GM12878 (cell line): ENCODE data around the gene RHEX. TPM values are rescaled to one million over a fixed set of nuclear protein-coding genes. Genes with fewer than 3 reads are reported as not detected.
A peak's percentile ranks its signal among the peaks of the same experiment; 100 is the strongest.

Experiments used
- ATAC-seq: fragments of 200-7000 bp; cut with Tn5 transposase; 3 replicates; pipeline ENCODE4 v1.9.1; 2020; ENCODE audit warnings: mild to moderate bottlenecking, moderate library complexity
- BruUV-seq: library from RNA; stranded (reverse); fragments of 400-500 nt; replicated peaks from 2 replicates; lab custom pipeline; 2021; lab: Mats Ljungman, UMichigan
- CTCF ChIA-PET: fragments of 300-600 bp; sonication (Branson Sonifier 250); formaldehyde crosslinking; extraction: SDS; loops from one replicate; lab custom pipeline; 2021; ENCODE audit warnings: inconsistent platforms; lab: Yijun Ruan, JAX
- POLR2A ChIA-PET: fragments of 350-600 bp; formaldehyde crosslinking; extraction: SDS; loops from one replicate; lab custom pipeline; 2021; ENCODE audit warnings: inconsistent platforms; lab: Charles Lee
- RAD21 ChIA-PET: fragments of 300-600 bp; sonication (Branson Sonifier 250); formaldehyde crosslinking; loops from one replicate; lab custom pipeline; 2023; ENCODE audit warnings: antibody characterized with exemption; ENCODE audit not compliant: unreplicated experiment; lab: Charles Lee
- SMC1A ChIA-PET: fragments of 300-600 bp; sonication (Branson Sonifier 250); formaldehyde crosslinking; loops from one replicate; lab custom pipeline; 2023; ENCODE audit not compliant: unreplicated experiment, uncharacterized antibody; lab: Charles Lee
- DNase-seq: peaks from one replicate; pipeline ENCODE4 v3.0.0-alpha.2; 2011; ENCODE audit warnings: low read depth, low spot score
- FAIRE-seq: peaks from 3 replicates; lab custom pipeline; 2011; peaks lifted over from hg19 to GRCh38; lab: Jason Lieb, UNC
- H2AFZ ChIP-seq: 2 replicates; pipeline ENCODE4 v1.6.0; 2011; ENCODE audit warnings: low read depth, low read length, control low read depth; ENCODE audit not compliant: control insufficient read depth
- H3K27ac ChIP-seq: 2 replicates; pipeline ENCODE4 v1.5.1; 2011; ENCODE audit warnings: control low read depth; ENCODE audit not compliant: control insufficient read depth, insufficient read depth
- H3K27me3 ChIP-seq, 2 experiments: replicated peaks in 1 of 2; 2 replicates each; pipeline versions ENCODE4 v1.6.0 to v1.6.1; 2011; ENCODE audit warnings: low read length in 1 of 2; ENCODE audit not compliant: control insufficient read depth in 2 of 2, insufficient read depth in 2 of 2
- H3K36me3 ChIP-seq, 2 experiments: 2 replicates each; pipeline ENCODE4 v1.5.1; 2011; ENCODE audit warnings: low read length in 1 of 2; ENCODE audit not compliant: control insufficient read depth in 2 of 2, insufficient read depth in 2 of 2
- H3K4me1 ChIP-seq: 2 replicates; pipeline ENCODE4 v1.6.1; 2011; ENCODE audit warnings: mild to moderate bottlenecking, low read length, moderate library complexity, mixed read lengths; ENCODE audit not compliant: control insufficient read depth, insufficient read depth
- H3K4me2 ChIP-seq: 2 replicates; pipeline ENCODE4 v1.6.0; 2011; ENCODE audit warnings: control low read depth; ENCODE audit not compliant: control insufficient read depth, insufficient read depth
- H3K4me3 ChIP-seq: fragments of 200-600 bp; sonication (generic); 2 replicates; pipeline ENCODE4 v1.5.1; 2016
- H3K79me2 ChIP-seq: 2 replicates; pipeline ENCODE4 v1.6.0; 2011; ENCODE audit warnings: low read length; ENCODE audit not compliant: control insufficient read depth, insufficient read depth
- H3K9ac ChIP-seq: 2 replicates; pipeline ENCODE4 v1.8.0; 2011; ENCODE audit warnings: low read length, control low read depth, mixed read lengths; ENCODE audit not compliant: control insufficient read depth, insufficient read depth
- H3K9me3 ChIP-seq: replicated peaks from 3 replicates; pipeline ENCODE4 v1.5.1; 2011; ENCODE audit warnings: mild to moderate bottlenecking, low read length; ENCODE audit not compliant: control insufficient read depth, insufficient read depth
- H4K20me1 ChIP-seq: 2 replicates; pipeline ENCODE4 v1.6.0; 2011; ENCODE audit not compliant: control insufficient read depth, insufficient read depth
- IKZF1 ChIP-seq: fragments of 450-650 bp; conservative IDR thresholded peaks from 2 replicates; pipeline ENCODE4 v1.6.1; 2017; ENCODE audit warnings: antibody characterized with exemption, mild to moderate bottlenecking
- NR2C1 ChIP-seq: fragments of 450-650 bp; IDR thresholded peaks from 2 replicates; pipeline ENCODE4 v1.6.1; 2017; ENCODE audit warnings: antibody characterized with exemption, mild to moderate bottlenecking, moderate library complexity
- POLR2A ChIP-seq: IDR thresholded peaks from 2 replicates; pipeline ENCODE4 v1.6.1; 2011; ENCODE audit warnings: low read depth, mild to moderate bottlenecking, low read length
- SIX5 ChIP-seq: IDR thresholded peaks from 2 replicates; pipeline ENCODE4 v1.6.1; 2011; ENCODE audit warnings: mild to moderate bottlenecking, low read depth, low read length, moderate library complexity; ENCODE audit not compliant: severe bottlenecking
- WGBS: methylation state at CpG from one replicate; pipeline ENCODE4 v1.1.6; 2016; ENCODE audit warnings: low lambda C conversion rate; ENCODE audit not compliant: insufficient replicate concordance, insufficient coverage; ENCODE audit errors: missing lambda C conversion rate; 5-methylcytosine and 5-hydroxymethylcytosine counted together
- in situ Hi-C: fragments of 300-500 bp; cut with MboI; formaldehyde crosslinking; loops from 9 replicates; pipeline ENCODE4 v1.14.3; 2018; ENCODE audit warnings: mixed read lengths
- intact Hi-C: fragments of 100-400 bp; cut with micrococcal nuclease; formaldehyde crosslinking; loops from one replicate; pipeline ENCODE4 v1.14.2; 2022; ENCODE audit not compliant: unreplicated experiment
- polyA plus RNA-seq, 11 experiments: library from polyadenylated mRNA; depleted of rRNA in 4 of 11; unstranded in 6 of 11; stranded (reverse) in 5 of 11; fragments of >200 nt; fragmentation: Nextera tagmentation in 4 of 11; fragmentation: Illumina TruSeq in 1 of 11; extraction: Ambion mirVana in 4 of 11; extraction: Trizol in 1 of 11; gene quantifications; 1 replicate in 1 of 11; 2 replicates in 10 of 11; pipeline versions ENCODE4 v1.2.1 to v1.2.3, GENCODE V29; 2011 to 2016; ENCODE audit warnings: inconsistent platforms in 2 of 11, missing spikeins in 2 of 11, low read depth in 1 of 11
- total RNA-seq, 4 experiments: library from RNA; depleted of rRNA in 3 of 4; stranded (reverse); fragments of >200 nt in 3 of 4; fragmentation: Illumina TruSeq in 1 of 4; extraction: Trizol in 1 of 4; gene quantifications; 2 replicates each; pipeline versions ENCODE4 v1.2.1 to v1.2.3, GENCODE V29; 2013 to 2021
- TF ChIP-seq, protein P1 (sequence below): fragments of 450-650 bp; IDR thresholded peaks from 2 replicates; pipeline ENCODE4 v1.6.1; 2017; ENCODE audit warnings: low read depth, mild to moderate bottlenecking, moderate library complexity

Gene RHEX
- total and polyA plus RNA-seq, 10 of the 15 experiments (the other 5 are each of a cell fraction or from before 2014, with no cell fraction given): 2.4 to 11.4 (median 5.7) TPM

DNA sequence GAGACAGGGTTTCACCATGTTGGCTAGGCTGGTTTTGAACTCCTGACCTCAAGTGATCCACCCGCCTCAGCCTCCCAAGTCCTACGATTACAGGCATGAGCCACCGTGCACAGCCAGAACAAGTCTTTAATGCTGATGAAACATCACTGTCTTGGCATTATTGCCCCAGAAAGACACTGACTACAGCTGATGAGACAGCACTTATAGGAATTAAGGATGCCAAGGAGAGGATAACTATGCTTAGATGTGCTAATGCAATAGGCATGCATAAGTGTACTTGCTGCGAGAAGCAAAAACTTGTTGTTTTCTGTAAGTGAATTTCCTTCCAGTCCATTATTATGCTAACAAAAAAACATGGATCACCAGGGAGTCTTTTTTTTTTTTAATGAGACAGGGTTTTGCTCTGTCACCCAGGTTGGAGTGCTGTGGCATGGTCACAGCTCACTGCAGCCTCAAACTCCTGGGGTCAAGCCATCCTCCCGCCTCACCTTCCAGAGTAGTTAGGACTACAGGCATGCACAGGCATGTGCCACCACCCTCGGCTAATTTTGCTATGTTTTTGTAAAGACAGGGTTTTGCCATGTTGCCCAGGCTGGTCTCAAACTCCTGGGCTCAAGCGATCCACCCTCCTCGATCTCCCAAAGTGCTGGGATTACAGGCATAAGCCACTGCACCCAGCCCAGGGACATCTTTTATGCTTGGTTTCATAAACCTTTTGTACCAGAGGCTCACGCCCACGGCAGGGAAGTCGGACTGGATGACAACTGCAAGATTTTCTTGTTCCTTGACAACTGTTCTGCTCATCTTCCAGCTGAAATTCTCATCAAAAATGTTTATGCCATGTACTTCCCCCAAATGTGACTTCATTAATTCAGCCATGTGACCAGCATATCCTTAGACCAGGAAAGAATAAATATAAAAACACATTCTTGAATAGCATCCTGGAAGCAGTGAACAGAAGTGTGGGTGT lies 23.1 kb downstream of the RHEX start:
- ChIA-PET POLR2A (no interaction called here), SMC1A (interaction anchor here (0.6 to 1.2 kb wide), 2 partner anchors 27 to 36 kb away, joined by 4 read pairs; no protein-coding TSS in a partner anchor), CTCF (interaction anchor here (1.0 to 1.2 kb wide), 4 partner anchors 9 to 419 kb away, joined by 3 to 5 read pairs (median 4); no protein-coding TSS in a partner anchor), RAD21 (no interaction called here)
- no peaks in the 10 kb centered on the region for H4K20me1 ChIP-seq
- in situ Hi-C loops: no loop called here
- H3K9ac ChIP-seq: no peak overlapping the region
- FAIRE-seq: no peak
- no peaks in the 10 kb centered on the region for H3K4me1 ChIP-seq
- no peak overlapping the region for H3K4me2 ChIP-seq
- 61% methylated on average over 11 of the region's 11 CpGs for WGBS
- no peak overlapping the region for H2AFZ ChIP-seq
- H3K36me3 ChIP-seq: peaks cover 0 to 5% of the 10 kb centered on the region in 2 experiments; a peak in 1 of 4 replicates
- no peaks in the 10 kb centered on the region for H3K79me2 ChIP-seq
- BruUV-seq: no TSS peak
- no peak for DNase-seq
- intact Hi-C loops: no loop called here
- no peak for ATAC-seq
- H3K4me3 ChIP-seq: no peak overlapping the region
- TF ChIP-seq NR2C1 (no peak), SIX5 (no peak), POLR2A (peak; percentile 4; the same call in 1 of the 2 replicates), IKZF1 (no peak)
- TF ChIP-seq, protein P1, sequence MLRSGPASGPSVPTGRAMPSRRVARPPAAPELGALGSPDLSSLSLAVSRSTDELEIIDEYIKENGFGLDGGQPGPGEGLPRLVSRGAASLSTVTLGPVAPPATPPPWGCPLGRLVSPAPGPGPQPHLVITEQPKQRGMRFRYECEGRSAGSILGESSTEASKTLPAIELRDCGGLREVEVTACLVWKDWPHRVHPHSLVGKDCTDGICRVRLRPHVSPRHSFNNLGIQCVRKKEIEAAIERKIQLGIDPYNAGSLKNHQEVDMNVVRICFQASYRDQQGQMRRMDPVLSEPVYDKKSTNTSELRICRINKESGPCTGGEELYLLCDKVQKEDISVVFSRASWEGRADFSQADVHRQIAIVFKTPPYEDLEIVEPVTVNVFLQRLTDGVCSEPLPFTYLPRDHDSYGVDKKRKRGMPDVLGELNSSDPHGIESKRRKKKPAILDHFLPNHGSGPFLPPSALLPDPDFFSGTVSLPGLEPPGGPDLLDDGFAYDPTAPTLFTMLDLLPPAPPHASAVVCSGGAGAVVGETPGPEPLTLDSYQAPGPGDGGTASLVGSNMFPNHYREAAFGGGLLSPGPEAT: no peak
- no peaks in the 10 kb centered on the region for H3K9me3 ChIP-seq
- H3K27me3 ChIP-seq: no peaks in the 10 kb centered on the region; a peak in 1 of 4 replicates
- H3K27ac ChIP-seq: no peak overlapping the region
